Mesendoderm (in vitro differentiated cells): Measurements from ENCODE around the gene PDZD2.

Experiments
- DNase-seq: peaks from one replicate; pipeline ENCODE4 v3.0.0; 2013
- H2AK5ac ChIP-seq: 2 replicates; pipeline ENCODE4 v1.6.1; 2013; ENCODE audit warnings: low read length, inconsistent platforms
- H2BK120ac ChIP-seq: 2 replicates; pipeline ENCODE4 v1.6.1; 2013; ENCODE audit warnings: low read depth, mild to moderate bottlenecking, low read length, moderate library complexity, mixed read lengths
- H2BK15ac ChIP-seq: replicated peaks from 2 replicates; pipeline ENCODE4 v1.6.1; 2013; ENCODE audit warnings: low read depth, mild to moderate bottlenecking, moderate library complexity
- H2BK5ac ChIP-seq: 2 replicates; pipeline ENCODE4 v1.6.1; 2013; ENCODE audit warnings: low read length, inconsistent platforms
- H3K18ac ChIP-seq: 2 replicates; pipeline ENCODE4 v1.6.1; 2013; ENCODE audit warnings: mild to moderate bottlenecking, low read length, mixed read lengths
- H3K23ac ChIP-seq: one replicate; pipeline ENCODE4 v1.6.1; 2013; ENCODE audit warnings: low read length
- H3K27ac ChIP-seq: 2 replicates; pipeline ENCODE4 v1.5.1; 2013; ENCODE audit warnings: low read depth, mild to moderate bottlenecking, inconsistent platforms, low read length, moderate library complexity
- H3K27me3 ChIP-seq: 2 replicates; pipeline ENCODE4 v1.6.1; 2013; ENCODE audit warnings: low read length, control low read depth, mild to moderate bottlenecking, inconsistent platforms; ENCODE audit not compliant: insufficient read depth, poor library complexity
- H3K36me3 ChIP-seq: 2 replicates; pipeline ENCODE4 v1.6.1; 2013; ENCODE audit warnings: low read length, inconsistent platforms; ENCODE audit not compliant: control insufficient read depth, insufficient read depth
- H3K4ac ChIP-seq: one replicate; pipeline ENCODE4 v1.6.1; 2013; ENCODE audit warnings: low read depth, mild to moderate bottlenecking, low read length, moderate library complexity
- H3K4me1 ChIP-seq: 2 replicates; pipeline ENCODE4 v1.6.1; 2013; ENCODE audit warnings: low read depth, low read length, inconsistent platforms; ENCODE audit not compliant: control insufficient read depth
- H3K4me2 ChIP-seq: 2 replicates; pipeline ENCODE4 v1.6.1; 2013; ENCODE audit warnings: low read length
- H3K4me3 ChIP-seq: 2 replicates; pipeline ENCODE4 v1.5.1; 2013; ENCODE audit warnings: mild to moderate bottlenecking, low read length
- H3K56ac ChIP-seq: one replicate; pipeline ENCODE4 v1.6.1; 2013; ENCODE audit warnings: low read length
- H3K79me1 ChIP-seq: 2 replicates; pipeline ENCODE4 v1.6.1; 2013; ENCODE audit warnings: low read length, inconsistent platforms
- H3K79me2 ChIP-seq: 2 replicates; pipeline ENCODE4 v1.6.1; 2013; ENCODE audit warnings: mild to moderate bottlenecking, low read length; ENCODE audit not compliant: control insufficient read depth, insufficient read depth
- H3K9ac ChIP-seq: 2 replicates; pipeline ENCODE4 v1.6.1; 2013; ENCODE audit warnings: low read length, inconsistent platforms
- H4K5ac ChIP-seq: one replicate; pipeline ENCODE4 v1.6.1; 2013; ENCODE audit warnings: low read length
- H4K8ac ChIP-seq: one replicate; pipeline ENCODE4 v1.6.1; 2013; ENCODE audit warnings: low read depth, mild to moderate bottlenecking, control low read depth, low read length, moderate library complexity
- WGBS: extraction: QIAGEN DNeasy Blood & Tissue Kit; methylation state at CpG from one replicate; pipeline ENCODE4 v1.1.7; 2013; ENCODE audit warnings: low lambda C conversion rate, missing lambda C conversion rate; ENCODE audit not compliant: insufficient coverage; ENCODE audit errors: extremely low coverage; 5-methylcytosine and 5-hydroxymethylcytosine counted together

PDZD2 gene

DNA sequence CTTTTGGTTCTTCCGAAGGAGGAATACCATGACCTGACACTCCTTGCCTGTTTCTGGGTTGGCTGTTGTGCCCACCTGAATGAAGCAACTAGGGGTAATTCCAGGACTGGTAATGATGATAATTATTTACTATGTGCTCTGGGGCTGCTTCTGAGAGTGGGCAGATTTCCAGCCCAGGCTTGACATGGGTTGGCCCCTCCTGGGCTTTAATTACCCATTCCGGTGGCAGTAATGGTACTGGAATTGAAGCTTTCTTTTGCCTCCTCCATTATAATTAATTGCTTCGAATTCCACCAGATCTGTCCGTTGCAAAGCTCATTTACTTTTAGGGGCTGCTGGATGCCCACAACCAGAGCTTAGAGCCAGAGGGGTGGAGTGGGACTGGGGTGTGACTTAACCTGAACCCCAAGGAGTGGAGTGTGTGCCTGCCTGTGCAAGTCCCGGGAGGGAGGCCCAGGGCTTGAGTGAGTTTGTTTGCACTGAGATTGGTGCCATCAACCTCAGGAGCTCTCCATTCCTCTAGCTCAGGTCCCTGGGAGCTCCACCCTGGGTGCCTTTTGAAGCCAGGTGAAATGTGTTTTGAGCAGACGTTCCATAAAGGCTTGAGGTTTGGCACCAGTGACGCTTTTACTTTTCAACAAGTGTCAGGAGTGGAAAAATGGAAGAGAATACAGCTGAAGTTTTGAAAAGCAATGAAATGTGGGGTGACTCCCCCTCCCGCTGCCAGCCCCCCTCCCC is 214.6 kb downstream of the PDZD2 start:
- Histone ChIP-seq H3K9ac (peak overlapping the region; percentile 12), H3K18ac (peak overlapping the region; percentile 89), H2BK5ac (no peak overlapping the region), H2BK120ac (peak overlapping the region; percentile 34), H3K79me1 (no peaks in the 10 kb centered on the region), H4K8ac (no peak overlapping the region), H2BK15ac (no peak overlapping the region), H3K79me2 (no peaks in the 10 kb centered on the region), H3K56ac (peak overlapping the region; percentile 94), H3K23ac (peak overlapping the region; percentile 48), H3K4me3 (no peak overlapping the region), H3K27ac (peak overlapping the region; percentile 77), H4K5ac (no peak overlapping the region), H2AK5ac (no peak overlapping the region), H3K4me1 (peaks cover 11% of the 10 kb centered on the region), H3K4me2 (no peak overlapping the region), H3K36me3 (no peaks in the 10 kb centered on the region), H3K4ac (peak overlapping the region; percentile 63), H3K27me3 (no peaks in the 10 kb centered on the region)
- DNase-seq, result peak; percentile 31
- no CpG with 5 or more reads among the region's 8 CpGs for WGBS

- Histone ChIP-seq H3K79me2 (no peaks in the 10 kb centered on the region), H3K23ac (no peak overlapping the region), H2BK120ac (peak overlapping the region; percentile 34), H2BK15ac (no peak overlapping the region), H4K8ac (no peak overlapping the region), H3K4me1 (peaks cover 11% of the 10 kb centered on the region), H3K27ac (peak overlapping the region; percentile 77), H3K79me1 (no peaks in the 10 kb centered on the region), H3K56ac (peak overlapping the region; percentile 94), H3K9ac (peak overlapping the region; percentile 85), H3K18ac (peak overlapping the region; percentile 89), H3K4me3 (peak overlapping the region; percentile 70), H3K36me3 (no peaks in the 10 kb centered on the region), H3K4me2 (peak overlapping the region; percentile 97), H2AK5ac (no peak overlapping the region), H2BK5ac (peak overlapping the region; percentile 73), H4K5ac (no peak overlapping the region), H3K4ac (peak overlapping the region; percentile 63), H3K27me3 (no peaks in the 10 kb centered on the region)
- no CpG with 5 or more reads among the region's 49 CpGs for WGBS
- DNase-seq, result peak; percentile 94
These were observed 215.5 kb downstream of the PDZD2 start for GRCh38 chr5:31854181-31855133.

DNA sequence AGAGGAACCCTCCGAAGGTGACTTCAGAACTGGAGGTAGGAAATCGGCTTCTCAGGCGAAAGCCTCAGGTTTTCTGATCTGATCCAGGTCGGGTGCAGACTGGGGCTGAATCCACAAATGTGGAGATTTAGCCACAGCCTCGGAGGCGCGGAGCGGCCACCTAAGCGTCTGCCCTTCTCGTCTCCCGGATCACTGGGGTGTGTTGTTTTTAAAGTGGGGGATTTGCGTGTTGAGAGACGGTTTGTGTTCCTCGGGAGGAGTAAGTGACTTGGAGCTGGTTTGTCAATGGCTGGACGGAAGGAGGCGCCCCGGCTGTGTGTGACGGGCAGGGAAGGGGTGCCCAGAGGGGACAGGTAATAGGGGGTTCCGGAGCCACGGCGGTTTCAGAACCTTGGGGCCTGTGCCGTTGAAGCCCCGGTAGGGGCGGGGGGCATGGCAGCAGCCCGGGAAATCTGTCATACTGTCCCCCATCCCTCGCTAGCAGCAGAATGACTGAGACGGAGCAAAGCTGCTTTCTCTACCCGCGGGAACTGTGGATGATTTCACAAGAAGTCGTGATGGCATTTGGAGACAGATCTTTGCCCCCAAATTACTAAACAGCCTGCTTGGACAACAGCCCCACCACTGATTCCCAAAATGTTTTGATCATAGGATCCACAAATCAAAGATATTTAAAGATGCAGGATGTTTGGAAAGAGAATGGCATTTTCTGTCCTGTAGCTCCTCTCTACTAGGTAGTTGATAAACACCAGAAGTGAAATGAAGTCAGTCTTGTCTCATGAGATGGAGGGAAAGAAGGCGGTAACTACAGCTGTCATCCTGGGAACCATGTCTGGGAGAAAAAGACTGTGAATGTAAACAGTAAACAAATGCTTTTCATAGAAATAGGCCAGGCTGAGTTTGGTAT is 216.5 kb downstream of the PDZD2 start:
- H3K4ac ChIP-seq, result no peak overlapping the region
- peaks cover 11% of the 10 kb centered on the region for H3K4me1 ChIP-seq
- DNase-seq, result no peak
- peak overlapping the region; percentile 67 for H2BK5ac ChIP-seq
- H3K27ac ChIP-seq, result peak overlapping the region; percentile 77
- H3K4me3 ChIP-seq, result peak overlapping the region; percentile 70
- H3K36me3 ChIP-seq, result no peaks in the 10 kb centered on the region
- peak overlapping the region; percentile 15 for H2BK120ac ChIP-seq
- H3K18ac ChIP-seq, result peak overlapping the region; percentile 89
- peak overlapping the region; percentile 85 for H3K9ac ChIP-seq
- peak overlapping the region; percentile 94 for H3K56ac ChIP-seq
- H3K27me3 ChIP-seq, result no peaks in the 10 kb centered on the region
- H3K79me2 ChIP-seq, result no peaks in the 10 kb centered on the region
- H4K5ac ChIP-seq, result no peak overlapping the region
- WGBS, result no CpG with 5 or more reads among the region's 31 CpGs
- no peaks in the 10 kb centered on the region for H3K79me1 ChIP-seq
- H2AK5ac ChIP-seq, result no peak overlapping the region
- H3K23ac ChIP-seq, result no peak overlapping the region
- H4K8ac ChIP-seq, result no peak overlapping the region
- peak overlapping the region; percentile 28 for H2BK15ac ChIP-seq
- H3K4me2 ChIP-seq, result peak overlapping the region; percentile 97

DNA sequence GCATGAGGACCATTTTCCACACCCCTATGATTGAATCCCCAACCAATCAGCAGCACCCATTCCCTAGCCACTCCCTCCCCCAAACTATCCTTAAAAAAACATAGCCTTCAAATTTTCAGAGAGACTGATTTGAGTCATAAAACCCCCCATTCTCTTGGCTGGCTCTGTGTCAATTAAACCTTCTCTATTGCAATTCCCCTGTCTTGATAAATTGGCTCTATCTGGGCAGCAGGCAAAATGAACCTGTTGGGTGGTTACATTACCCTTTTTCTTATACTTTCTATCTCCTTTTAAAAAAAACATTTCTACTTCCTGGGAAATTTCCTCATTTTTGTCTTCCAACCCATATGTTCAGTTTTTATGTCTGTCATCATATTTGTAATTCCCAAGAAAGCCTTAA is 220.2 kb downstream of the PDZD2 start:
- no peaks in the 10 kb centered on the region for H3K36me3 ChIP-seq
- H2BK5ac ChIP-seq, result no peak overlapping the region
- no peaks in the 10 kb centered on the region for H3K79me2 ChIP-seq
- H4K8ac ChIP-seq, result no peak overlapping the region
- no peak overlapping the region for H3K9ac ChIP-seq
- no peak overlapping the region for H2BK15ac ChIP-seq
- H2BK120ac ChIP-seq, result no peak overlapping the region
- H4K5ac ChIP-seq, result no peak overlapping the region
- H3K4me2 ChIP-seq, result no peak overlapping the region
- H3K4ac ChIP-seq, result no peak overlapping the region
- H3K27me3 ChIP-seq, result no peaks in the 10 kb centered on the region
- DNase-seq, result no peak
- peaks cover 4% of the 10 kb centered on the region for H3K4me1 ChIP-seq
- no peak overlapping the region for H2AK5ac ChIP-seq
- H3K23ac ChIP-seq, result no peak overlapping the region
- H3K27ac ChIP-seq, result no peak overlapping the region
- H3K79me1 ChIP-seq, result no peaks in the 10 kb centered on the region
- H3K4me3 ChIP-seq, result no peak overlapping the region
- H3K56ac ChIP-seq, result no peak overlapping the region
- no peak overlapping the region for H3K18ac ChIP-seq

DNA sequence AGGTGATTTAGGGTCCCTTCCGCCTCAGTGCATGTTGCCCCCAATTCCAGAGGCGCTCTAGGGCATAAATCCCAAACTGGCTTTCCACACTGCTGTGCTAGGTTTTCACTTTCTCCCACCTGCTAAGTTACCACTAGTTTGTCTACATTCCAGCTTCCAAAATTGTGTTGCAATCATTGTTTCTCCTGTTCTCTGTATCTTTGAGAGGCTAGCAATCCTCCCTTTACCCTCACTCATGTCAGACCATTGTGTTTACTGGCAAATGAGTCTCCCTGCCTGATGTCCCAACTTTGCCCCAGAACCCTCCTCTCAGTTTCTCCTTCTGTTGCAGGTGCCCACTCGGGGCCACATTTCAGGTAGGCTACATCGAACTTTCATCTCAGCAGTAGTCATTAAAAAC is 221.3 kb downstream of the PDZD2 start:
- Histone ChIP-seq H3K9ac (no peak overlapping the region), H3K27ac (no peak overlapping the region), H3K79me2 (no peaks in the 10 kb centered on the region), H2BK5ac (no peak overlapping the region), H2BK15ac (no peak overlapping the region), H3K4me1 (peaks cover 4% of the 10 kb centered on the region), H2AK5ac (no peak overlapping the region), H2BK120ac (no peak overlapping the region), H3K79me1 (no peaks in the 10 kb centered on the region), H4K8ac (no peak overlapping the region), H3K27me3 (no peaks in the 10 kb centered on the region), H4K5ac (no peak overlapping the region), H3K56ac (no peak overlapping the region), H3K4me2 (no peak overlapping the region), H3K18ac (no peak overlapping the region), H3K4ac (no peak overlapping the region), H3K4me3 (no peak overlapping the region), H3K23ac (no peak overlapping the region), H3K36me3 (no peaks in the 10 kb centered on the region)
- WGBS, result no CpG with 5 or more reads among the region's 4 CpGs
- no peak for DNase-seq
